ENCODE data around the gene DUSP16.
A peak's percentile ranks its signal among the peaks of the same experiment; 100 is the strongest.

Gene DUSP16

DNA sequence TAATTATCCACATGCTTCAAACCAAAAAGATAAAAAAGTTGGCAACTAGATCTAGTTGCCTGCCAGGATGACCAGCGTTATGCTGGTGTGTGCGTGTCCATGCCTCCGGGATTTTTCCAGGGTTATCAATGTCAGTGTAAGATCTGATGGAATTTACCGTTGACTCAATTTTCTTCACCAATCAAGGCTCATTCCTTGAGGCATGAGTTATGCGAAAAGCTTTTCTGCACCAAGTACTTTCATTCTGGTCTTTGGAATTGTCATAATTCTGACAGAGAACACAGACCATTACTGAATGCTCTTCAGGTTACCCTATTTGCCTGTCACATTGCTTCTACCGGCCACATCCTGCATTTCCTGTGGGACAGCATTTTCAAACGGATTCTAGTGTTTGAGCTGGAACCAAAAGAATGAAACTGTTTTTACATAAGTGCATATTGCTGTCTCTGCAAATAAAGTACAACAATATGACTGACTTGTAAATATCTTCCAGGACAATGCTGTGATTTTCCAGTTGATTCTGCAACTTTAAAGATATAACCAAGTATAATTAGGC, 91.8 kb downstream of the DUSP16 start:
- no peak for DNase-seq (ENCODE audit: low read depth, low spot score)

DNA sequence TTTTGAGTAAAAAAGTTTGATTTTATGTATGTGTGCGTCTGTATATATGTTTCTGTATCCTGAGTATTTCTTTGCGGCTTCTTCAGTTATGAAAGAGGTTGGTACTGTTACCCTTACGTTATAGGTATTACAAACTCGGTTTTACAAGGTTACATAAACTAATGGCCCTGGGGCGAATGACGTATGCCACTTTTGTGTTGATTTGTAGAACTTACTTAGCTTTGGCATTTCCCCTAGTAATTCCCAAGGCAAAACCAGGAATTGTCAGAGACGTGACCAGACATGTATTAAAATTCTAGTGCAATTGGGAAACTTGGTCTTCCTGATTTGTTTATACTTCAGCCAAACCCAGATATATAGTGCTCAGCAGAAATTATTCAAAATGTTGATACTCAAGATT, 93.3 kb downstream of the DUSP16 start:
- no peak for DNase-seq (ENCODE audit: low read depth, low spot score)

DNA sequence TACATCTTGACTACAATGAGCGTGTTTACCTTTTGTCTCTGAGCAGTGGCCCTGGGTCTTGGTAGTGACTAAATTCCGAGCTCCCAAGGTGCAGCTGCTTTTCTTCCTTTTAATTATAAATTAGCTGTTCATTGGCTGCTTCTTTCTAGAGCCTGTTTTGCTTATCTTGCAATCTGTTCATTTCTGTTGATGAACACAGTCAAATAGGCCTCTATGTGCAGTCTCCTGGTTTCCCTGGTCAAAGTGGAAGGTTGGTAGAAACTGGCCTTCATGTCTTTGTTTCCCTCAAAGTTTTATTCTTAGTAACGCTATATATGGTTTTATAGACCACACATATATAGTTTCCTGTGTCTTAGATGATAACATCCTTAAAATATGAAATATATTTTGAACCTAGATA, 94.1 kb downstream of the DUSP16 start:
- DNase-seq (ENCODE audit: low read depth, low spot score) = no peak

DNA sequence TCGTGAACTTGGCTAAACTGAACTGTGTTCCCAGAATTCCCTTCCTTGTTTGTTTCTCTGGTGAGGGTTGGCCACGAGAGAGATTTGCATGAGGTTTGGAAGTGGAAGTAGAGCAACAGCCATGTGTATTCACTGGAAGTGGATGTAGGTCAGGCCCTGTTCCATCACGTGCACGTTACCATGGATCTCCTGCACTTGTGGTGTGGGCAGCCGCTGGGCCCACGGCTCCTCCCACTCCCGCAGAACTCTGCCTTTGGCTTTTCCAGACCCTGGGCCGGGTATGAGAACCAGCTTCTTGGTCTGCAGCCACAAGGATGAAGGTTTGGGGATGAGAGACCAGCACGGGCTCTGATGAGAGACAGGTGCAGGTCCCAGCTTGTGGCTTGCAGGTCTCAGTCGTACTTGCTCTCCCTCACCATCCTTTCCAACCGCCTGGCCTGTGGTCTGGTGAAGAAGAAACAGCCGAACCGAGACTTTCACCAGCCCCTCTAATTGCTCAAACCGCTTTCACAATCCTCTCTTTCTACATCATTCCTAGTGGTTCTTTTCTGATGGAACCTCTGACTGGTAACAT, 94.9 kb downstream of the DUSP16 start:
- DNase-seq (ENCODE audit: low read depth, low spot score) = peak; percentile 69

- DNase-seq (ENCODE audit: low read depth, low spot score) = no peak
Measured at GRCh38 chr12:12467264-12467663, 95.4 kb downstream of the DUSP16 start.

DNA sequence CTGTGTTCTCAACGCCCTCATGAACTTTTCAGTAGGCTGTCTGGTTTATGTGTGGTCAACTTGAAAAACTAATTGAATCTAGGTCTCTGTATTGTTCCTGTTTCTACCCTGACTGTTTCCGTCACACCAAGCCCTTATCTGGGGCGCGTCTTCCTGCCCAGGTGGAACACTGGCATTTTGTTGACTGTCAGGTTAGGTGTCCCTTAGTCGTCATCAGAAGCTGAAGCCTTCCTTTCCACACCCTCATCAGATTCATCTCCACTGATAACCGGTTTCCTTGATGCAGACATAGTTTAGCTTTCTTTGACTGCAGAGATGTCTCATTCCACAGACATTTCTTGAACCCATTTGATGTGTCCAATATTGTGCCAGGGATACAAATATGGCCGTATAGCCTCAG, 96.5 kb downstream of the DUSP16 start:
- no peak for DNase-seq (ENCODE audit: low read depth, low spot score)

DNA sequence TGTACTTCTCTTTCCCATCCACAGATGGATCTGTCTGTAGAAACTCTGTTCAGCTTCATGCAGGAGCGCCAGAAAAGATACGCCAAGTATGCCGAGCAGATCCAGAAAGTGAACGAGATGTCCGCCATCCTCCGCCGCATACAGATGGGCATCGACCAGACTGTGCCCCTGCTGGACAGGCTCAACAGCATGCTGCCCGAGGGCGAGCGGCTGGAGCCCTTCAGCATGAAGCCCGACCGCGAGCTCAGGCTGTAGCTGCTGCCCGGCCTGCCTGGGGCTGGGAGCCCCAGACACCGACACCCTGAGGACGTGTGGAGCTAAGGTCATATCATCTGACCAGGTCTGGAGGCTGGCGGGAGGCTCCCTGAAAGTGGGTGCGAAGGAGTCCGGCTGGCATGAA, 97.1 kb downstream of the DUSP16 start:
- no peak for DNase-seq (ENCODE audit: low read depth, low spot score)

GRCh38 chr12:12461923-12462315, 100.7 kb downstream of the DUSP16 start:
- no peak for DNase-seq (ENCODE audit: low read depth, low spot score)

- no peak for DNase-seq (ENCODE audit: low read depth, low spot score)
Measured at GRCh38 chr12:12460935-12461922, 101.4 kb downstream of the DUSP16 start.

DNA sequence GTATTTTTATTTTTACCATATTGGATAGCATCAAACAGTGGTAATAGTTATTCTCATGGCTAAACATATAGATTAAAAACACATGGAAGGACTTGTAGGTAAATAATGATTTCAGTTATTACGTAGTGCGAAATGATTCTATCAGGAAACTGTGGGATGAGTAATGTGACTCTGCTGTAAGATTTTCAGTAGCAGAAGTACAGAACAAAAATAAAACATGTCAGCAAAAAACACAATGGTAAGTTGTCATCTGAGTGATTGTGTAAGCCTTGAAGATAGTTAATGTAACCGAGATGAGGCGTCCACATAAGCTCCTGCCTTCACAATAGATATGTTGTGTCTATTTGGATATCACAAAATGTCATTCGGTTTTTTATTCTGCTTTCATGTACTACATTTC, 106.0 kb downstream of the DUSP16 start:
- no peak for DNase-seq (ENCODE audit: low read depth, low spot score)

DNA sequence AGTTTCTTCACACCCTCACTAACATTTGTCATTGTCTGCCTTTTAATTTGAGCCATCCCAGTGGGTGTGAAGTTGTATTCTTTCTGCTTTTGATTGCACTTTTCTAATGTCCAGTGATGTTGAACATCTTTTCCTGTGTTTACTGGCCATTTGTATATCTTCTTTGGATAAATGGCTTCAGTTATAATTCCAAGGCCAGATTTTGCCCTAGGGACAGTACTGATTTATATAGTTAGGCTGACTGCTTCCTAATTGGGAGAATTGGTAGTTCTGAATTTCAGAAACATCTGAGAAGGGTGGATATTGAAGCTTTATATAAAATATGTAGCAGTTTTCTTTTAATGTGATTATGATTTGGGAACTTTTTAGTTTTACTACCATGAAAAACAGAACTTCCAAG, 108.3 kb downstream of the DUSP16 start:
- DNase-seq (ENCODE audit: low read depth, low spot score) = no peak

DNA sequence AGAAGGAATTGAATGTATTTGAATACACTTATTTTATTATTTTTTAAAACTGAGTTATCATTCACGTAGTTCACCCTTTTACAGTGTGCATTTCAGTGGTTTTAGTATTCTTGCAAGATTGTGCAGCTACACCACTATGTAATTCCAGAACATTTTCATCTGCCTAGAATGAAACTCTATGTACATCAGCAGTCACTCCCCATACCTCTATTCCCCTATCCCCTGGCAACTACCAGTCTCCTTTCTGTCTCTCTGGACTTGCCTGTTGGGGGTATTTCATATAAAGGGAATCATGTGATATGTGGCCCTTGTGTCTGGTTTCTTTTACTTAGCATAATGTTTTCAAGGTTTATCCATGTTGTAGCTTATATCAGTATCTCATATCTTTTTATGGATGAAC, 109.0 kb downstream of the DUSP16 start:
- DNase-seq (ENCODE audit: low read depth, low spot score) = no peak

GRCh38 chr12:12452326-12452902, 110.2 kb downstream of the DUSP16 start:
- DNase-seq (ENCODE audit: low read depth, low spot score) = no peak

DNA sequence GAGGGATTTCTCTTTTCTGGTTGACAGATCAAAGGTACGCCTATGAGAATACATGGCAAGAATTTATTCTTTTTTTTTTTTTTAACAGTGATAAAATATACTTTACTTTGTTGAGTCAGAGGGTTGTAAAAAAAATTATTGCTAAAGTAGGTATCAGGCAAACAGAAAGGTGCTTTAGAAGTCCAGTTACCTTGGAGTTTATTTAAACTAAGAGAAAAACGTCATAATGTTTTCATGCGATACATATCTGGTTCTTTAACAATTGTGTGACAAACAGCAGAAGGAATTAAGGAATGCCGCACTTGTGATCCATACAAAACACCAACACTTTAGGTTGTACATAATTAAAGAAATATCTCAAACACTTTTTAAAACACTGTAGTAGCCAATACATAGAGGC, 111.6 kb downstream of the DUSP16 start:
- no peak for DNase-seq (ENCODE audit: low read depth, low spot score)

DNA sequence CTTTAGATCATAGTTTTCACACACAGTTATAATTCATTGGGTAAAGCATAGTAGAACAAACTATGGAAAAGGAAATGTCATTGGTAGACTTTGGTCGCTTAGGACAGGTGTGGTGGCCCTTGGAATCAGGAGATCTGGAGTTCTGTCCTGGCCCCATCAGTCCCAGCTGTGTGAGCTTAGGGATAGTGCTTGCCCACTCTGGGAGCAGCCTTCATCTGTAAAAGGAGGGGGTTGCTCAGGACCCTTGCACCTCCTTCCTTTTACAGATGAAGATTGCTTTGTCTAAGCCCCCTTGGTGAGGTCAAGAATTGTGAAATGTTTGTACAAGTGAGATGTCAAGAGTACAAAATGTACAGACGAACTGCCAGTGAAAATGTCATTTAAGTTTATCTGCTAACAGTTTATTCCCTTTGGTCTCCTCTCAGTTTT, 112.6 kb downstream of the DUSP16 start:
- no peak for DNase-seq (ENCODE audit: low read depth, low spot score)

GRCh38 chr12:12449533-12450025, 113.1 kb downstream of the DUSP16 start:
- peak; percentile 17 for DNase-seq (ENCODE audit: low read depth, low spot score)

GRCh38 chr12:12447837-12448236, 114.8 kb downstream of the DUSP16 start:
- no peak for DNase-seq (ENCODE audit: low read depth, low spot score)

- DNase-seq (ENCODE audit: low read depth, low spot score) = no peak
Measured at GRCh38 chr12:12447236-12447635, 115.4 kb downstream of the DUSP16 start.

DNA sequence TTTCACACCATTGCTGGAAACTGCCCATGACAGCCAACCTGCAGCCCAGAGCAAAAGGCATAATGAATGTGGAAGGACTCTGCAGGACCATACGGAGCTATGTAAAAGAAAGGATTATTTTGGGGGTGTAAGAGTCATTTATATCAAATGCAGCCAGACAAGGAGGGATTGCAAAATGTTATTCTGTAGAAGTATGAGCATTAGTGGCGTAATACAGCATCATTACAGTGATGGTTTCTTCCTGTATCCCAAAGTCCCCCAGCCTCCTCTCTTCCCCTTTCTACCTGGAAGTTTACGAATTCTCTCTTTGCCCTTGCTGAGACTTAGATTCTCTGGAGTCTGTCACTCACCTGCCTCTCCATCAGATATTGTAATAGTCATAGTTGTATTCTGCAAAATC, 115.9 kb downstream of the DUSP16 start:
- DNase-seq (ENCODE audit: low read depth, low spot score) = no peak

- no peak for DNase-seq (ENCODE audit: low read depth, low spot score)
Measured at GRCh38 chr12:12445882-12446181, 116.8 kb downstream of the DUSP16 start.

- no peak for DNase-seq (ENCODE audit: low read depth, low spot score)
Measured at GRCh38 chr12:12445165-12445881, 117.3 kb downstream of the DUSP16 start.

GRCh38 chr12:12443431-12443878, 119.2 kb downstream of the DUSP16 start:
- DNase-seq (ENCODE audit: low read depth, low spot score) = peak; percentile 62

All from astrocyte of the hippocampus (primary cell).